ENCODE measurements around the gene KIF12.

KIF12 gene

DNA sequence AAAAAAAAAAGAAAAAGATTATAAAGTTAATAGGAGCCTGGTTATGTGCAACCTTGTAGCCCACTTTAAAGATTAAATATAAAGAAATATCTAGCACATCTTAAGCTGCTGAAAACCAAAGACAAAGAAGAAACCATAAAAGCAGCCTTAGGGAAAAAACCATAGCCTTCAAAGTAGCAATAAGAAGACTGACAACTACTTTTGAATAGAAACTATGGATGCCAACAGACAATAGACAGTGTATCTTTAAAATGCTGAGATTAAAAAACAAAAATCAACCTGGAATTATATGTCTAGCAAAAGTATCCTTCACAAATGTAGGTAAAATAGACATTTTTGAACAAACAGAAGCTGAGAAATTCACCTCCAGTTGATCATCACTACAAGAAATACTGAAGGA lies 3.4 kb upstream of the KIF12 start:
- no peak for DNase-seq

DNA sequence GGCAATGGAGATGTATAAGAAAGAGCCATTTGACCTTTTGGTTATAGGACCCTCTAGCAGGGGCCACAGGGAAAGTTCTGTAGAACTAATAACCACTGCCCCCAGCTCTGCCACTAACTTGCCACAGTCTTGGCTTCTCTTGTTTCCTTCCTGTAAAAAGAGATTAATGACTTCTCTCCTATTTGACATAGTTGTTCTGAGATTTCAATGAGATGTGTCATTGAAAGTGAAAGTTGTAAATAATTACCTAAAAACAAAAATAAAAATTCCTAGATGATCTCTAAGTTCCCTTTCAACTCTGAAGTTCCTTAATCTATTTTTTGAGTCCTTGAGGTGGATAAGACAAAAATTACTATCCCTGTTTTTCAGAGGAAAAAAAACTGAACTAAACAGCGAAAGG lies 1.4 kb upstream of the KIF12 start:
- no peak for DNase-seq

DNA sequence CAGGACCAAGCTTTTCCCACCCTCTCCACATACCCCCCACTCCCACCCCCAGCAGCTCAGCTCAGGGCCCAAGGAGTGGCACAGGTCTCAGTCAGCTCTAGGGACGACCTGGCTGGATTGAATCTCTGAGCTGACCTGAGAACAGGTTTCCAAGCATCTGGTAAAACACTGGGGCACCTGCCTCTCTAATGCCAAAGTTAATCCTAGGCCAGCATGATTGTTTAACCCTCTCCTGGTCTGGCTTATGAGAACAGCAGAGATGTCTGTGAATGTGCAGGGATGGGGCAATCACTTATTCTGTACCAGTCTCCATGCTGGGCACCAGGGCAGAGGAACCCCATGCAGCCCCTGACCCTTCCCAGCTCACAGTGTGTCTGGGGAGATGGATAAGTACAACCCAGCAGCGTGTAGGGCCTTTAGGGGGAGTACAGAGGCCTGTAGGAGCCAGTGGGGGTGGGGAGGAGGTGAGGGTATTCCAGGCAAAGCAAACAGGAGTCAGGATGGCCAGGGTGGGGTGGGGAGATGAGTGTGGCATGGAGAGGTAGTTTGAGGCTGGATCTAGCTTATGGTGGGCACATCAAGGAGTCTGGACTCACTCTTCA lies 678 bp upstream of the KIF12 start:
- DNase-seq: no peak

DNA sequence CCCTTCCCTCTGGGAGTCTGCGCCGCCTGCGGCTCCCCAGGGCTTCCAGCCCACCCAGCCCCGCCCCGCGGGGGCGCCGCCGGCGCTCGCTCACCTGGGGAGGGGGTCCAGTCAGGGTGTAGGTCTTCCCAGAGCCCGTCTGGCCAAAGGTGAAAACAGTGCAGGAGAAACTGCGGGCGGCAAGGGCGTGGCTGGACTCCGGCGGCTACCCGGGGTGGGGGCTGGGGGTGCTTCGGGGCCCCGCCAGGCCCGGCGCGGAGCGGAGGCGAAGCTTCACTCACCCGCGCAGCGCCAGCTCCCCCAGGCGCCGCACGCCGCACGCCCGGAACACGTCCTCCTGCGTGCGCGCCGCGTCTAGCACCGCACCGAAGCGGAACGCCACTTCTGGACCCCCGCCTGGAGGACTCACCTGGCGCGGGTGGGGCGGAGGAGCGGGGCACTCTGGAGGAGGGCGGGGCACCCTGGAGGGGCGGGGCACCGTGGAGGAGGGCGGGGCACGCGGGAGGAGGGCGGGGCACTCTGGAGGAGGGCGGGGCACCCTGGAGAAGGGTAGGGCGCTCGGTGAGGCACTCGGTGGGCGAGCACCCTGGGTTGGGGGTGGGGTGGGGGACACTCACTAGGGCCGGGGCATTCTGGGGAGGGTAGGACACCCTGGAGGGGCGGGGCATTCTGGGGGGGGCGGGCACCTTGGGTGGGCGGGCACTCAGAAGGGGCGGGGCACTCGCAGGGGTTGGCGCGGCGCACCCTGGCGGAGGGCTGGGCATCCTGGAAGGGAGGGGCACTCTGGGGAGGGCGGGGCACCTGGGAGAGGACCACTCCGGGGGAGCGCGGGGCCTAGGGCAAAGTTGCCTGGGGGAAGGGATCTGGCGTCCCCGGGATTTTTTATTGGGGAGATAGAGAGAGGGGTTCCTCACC lies 814 bp downstream of the KIF12 start:
- no peak for DNase-seq

DNA sequence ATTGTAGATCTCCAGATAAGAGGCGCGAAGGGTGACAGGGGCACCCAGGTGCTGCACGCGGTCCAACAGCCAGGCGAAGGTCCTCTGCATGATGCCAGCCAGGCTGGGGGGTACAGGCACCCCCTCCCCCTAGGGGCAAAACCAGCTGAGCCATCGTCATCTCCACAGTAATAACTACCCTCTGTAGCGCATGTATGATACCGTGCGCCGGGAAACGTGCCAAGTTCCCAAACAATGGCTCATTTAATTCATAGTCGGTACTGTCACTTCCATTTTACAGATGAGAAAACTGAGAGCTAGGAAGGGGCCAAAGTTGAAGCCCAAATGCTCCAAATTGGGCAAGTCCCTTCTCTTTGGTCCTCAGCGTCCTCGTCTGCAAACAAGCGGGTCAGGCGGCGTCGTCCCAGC lies 1.5 kb downstream of the KIF12 start:
- no peak for DNase-seq

DNA sequence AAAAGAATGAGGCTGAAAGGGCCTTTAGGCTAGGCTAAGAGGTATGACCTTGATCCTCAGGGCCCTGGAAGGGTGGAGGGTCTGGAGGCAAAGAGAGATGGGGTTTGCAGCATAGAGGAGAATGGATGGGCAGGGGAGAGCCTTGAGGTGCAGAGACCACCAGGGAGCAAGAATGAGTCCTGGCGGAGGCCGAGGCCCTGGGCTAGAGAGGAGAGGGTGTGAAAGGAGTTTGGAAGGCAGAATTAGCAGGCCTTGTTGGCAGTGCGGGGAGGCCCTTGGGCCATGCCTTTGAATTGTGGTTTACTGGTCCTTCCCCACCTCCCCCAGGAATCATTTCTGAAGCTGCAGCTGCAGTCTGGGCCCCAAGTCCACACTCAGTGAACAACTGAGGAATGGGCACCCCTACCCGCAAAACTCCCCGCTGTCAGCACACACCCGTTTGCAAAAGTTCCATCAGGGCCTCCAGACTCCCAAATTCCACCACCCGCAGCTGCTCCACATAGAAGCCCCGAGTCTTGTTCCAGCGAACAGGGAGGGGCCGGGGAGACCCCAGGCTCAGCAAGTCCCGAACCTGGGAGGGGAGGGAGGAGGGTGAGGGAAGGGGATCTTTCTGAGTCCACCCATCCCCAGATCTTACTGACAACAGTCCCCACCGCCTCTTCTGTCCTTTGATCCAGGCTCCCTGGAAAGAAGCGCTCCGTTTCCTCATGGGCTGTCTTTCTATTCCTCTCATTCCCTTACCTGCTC lies 2.1 kb downstream of the KIF12 start:
- DNase-seq: no peak

- DNase-seq: no peak
These were observed 3.0 kb downstream of the KIF12 start for GRCh38 chr9:114096041-114096511.

- DNase-seq: no peak
These were observed 4.1 kb downstream of the KIF12 start for GRCh38 chr9:114094971-114095370.

DNA sequence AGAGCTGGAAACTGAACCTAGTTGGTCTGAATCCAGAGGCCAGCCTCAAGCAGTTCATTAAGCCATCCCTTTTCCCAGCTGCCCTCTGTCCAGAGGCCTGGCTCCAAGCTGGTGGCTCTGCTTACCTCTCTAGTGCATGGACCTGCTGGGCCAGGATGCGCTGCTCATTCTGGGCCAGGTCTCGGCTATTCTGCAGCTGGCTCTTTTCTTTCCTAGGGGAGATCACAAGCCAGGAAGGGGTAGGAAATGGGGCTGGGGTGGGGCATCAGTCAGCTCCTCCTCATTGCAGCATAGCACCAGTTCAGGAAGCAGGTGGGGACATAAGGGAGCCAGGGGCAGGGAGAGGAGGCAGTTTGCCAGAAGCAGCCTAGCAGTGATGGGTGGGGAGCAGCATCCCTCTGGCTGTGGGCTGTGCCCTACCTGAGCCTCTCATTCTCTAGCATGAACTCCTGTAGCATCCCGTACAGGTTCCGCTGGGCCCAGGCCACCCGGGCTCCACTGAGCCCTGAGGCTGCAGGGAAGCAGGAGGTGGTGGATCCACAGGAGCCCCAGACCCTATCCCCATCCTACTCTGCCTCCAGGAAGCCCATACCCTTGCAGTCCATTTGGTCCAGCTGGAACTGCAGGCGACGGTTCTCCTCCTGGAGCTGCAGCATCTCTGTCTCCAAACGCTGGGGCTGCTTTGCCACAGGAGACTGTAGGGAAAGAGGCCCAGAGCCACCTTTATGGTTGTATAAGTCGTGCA lies 5.2 kb downstream of the KIF12 start:
- DNase-seq: no peak

GRCh38 chr9:114093031-114093471 lies 6.0 kb downstream of the KIF12 start:
- DNase-seq: no peak

GRCh38 chr9:114092336-114092735 lies 6.8 kb downstream of the KIF12 start:
- no peak for DNase-seq

DNA sequence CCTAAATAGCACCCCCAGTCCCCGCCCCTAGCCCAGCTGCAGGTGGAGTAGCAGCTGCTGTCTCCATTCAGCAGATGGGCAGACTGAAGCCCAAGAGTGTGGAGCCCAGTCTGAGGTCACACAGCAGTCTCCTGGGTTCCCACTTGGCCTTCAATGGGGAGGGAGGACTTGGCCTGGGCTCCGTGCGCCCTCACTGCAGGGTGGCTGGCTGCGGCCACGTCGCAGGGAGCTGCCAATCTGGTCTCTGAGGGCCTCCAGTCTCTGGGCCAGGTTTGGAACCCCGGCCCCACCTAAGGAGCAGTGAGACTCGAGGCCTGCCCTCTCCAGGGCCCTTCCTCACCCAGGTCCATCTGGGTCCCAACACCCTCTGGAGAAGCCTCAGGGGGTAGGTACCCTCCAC lies 7.4 kb downstream of the KIF12 start:
- no peak for DNase-seq

GRCh38 chr9:114090798-114091197 lies 8.3 kb downstream of the KIF12 start:
- no peak for DNase-seq

DNA sequence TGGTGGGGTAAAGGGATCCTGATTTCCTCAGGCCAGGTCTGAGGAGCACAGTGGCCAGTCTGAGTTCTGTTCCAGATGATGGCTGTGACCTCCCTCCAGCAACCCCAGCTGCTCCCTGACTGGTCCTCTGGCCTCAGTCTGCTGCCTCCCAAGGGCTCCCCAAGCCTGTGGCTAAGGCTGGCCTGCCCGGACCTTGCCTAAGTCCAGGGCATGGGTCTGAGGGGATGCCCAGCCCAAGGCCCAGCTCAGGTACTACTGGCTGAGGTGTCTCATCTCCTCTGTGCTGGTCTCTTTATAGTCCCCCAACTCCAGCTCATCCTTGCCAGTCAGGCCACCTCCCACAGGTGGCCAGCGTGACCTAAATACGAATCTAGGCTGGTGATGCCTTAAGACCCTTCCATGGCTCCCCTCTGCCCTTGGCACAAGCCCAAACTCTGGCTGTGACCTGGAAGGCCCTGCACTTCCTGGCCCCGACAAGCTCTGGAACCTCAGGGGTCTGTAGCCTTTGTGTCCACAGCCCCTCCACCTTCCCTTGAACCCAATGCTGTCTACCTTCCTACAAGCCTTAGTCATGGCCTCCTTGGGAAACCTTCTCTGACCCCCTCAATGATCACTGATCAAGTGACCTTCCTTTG lies 9.8 kb downstream of the KIF12 start:
- no peak for DNase-seq

GRCh38 chr9:114088571-114089170 lies 10.4 kb downstream of the KIF12 start:
- no peak for DNase-seq

- no peak for DNase-seq
These were observed 11.4 kb downstream of the KIF12 start for GRCh38 chr9:114087721-114088120.

DNA sequence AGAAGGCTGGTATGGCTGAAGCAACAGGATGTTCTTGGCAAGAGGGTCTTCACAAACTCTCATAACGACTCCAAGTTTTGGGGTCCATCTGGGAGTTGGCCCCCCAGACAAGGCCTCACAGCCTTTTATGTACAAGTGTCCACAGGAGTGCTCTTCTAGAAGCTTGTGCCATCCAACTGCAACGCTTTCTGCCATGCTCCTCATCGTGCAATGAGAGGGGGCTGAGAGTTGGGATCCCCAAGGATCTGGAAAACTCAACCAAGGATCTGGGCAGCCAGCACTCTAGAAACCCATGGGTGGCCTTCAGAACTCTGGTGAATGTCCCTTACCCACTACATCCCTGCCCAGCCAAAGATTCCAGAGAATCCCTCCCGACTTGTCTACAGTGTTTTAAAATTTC lies 12.5 kb downstream of the KIF12 start:
- no peak for DNase-seq

- DNase-seq: no peak
These were observed 13.1 kb downstream of the KIF12 start for GRCh38 chr9:114086009-114086408.

GRCh38 chr9:114085387-114085789 lies 13.7 kb downstream of the KIF12 start:
- DNase-seq: no peak

GRCh38 chr9:114084282-114085073 lies 14.6 kb downstream of the KIF12 start:
- no peak for DNase-seq

DNA sequence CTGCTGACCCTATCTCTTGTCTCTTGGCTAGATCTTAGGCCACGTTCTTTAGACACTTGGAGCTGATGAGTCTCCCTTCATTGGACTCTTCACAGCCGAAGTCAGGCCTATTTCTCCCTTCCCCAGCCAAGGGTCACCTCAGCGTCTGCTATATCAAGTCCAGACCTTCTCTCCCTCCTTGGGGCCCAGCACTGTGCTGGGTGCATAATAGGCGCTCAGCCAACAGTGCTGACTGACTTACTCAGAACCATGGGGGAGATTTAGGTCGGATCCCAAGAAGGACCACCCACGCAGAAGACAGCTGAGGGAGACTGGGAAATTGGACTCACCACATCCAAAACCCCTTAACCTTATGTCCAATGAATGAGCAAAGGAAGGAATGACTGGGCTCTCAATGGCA lies 15.4 kb downstream of the KIF12 start:
- no peak for DNase-seq

Data from amniotic stem cell (primary cell).